Measurements from ENCODE around the gene CDC42BPG. TPM values are rescaled to one million over a fixed set of nuclear protein-coding genes. Genes with fewer than 3 reads are reported as not detected.
A peak's percentile ranks its signal among the peaks of the same experiment; 100 is the strongest.

Gene CDC42BPG
- total and polyA plus RNA-seq, 10 of the 15 experiments (the other 5 are each of a cell fraction or from before 2014, with no cell fraction given): 0.02 to 1.3 (median 0.09) TPM; not detected in 1

DNA sequence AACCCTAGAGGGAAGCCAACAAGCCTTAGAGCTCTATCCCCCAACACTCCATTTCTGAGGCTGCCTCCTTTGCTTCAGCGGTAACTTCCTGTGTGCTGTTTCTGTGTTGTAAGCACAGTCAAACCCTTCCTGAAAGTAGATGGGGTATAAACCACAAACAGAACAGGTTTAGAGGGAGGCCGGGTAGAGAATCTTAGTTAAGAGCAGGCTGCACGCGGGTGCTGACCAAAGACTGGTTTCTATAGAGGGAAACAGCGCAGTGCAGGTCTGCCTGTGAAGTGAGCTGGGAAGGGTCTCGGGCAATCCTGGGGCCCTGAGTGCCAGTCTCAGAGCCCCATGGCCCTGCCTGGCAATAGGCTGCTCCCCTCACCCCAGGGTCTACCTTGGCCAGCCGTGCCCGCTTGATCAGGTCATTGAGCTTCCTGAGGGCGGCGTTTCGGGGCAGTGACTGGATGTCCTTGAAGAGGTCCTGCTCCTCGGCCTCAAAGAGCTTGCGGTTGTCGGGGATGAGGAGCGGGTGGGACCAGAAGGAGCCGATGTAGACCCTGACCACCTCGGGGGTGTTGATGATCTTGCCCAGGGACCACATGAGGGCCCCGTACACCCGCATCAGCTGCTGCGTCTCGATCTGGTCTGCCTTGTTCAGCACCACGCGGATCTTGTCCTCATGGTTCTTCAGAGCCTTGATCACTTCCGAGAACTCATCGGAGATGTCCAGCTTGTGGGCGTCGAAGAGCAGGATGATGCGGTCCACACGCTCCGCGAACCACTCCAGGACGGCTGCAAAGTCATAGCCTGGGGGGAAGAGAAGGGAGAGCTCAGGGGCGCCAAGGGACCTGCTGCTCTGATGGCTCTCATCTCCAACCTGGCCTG, 15.3 kb upstream of the CDC42BPG start (continued):
- TF ChIP-seq MXI1 (IDR thresholded peaks at IDR 0.05; ENCODE audit: low read depth, low read length) (peak; percentile 79), JUND (IDR thresholded peaks at IDR 0.05; ENCODE audit: low read depth, low read length) (peak; percentile 73; the same call in 1 of the 2 replicates), TCF12 (IDR thresholded peaks at IDR 0.05; ENCODE audit: low read depth, low read length) (peak; percentile 68; the same call in 1 of the 2 replicates), CHD4 (IDR thresholded peaks at IDR 0.05) (no peak), CHD1 (IDR thresholded peaks at IDR 0.05; ENCODE audit: low read depth, low read length) (0 out of 2 replicates have a peak, but pooled peaks have one; percentile 53), ZZZ3 (IDR thresholded peaks at IDR 0.05; ENCODE audit: control insufficient read depth, insufficient read length, low read depth) (no peak), SIX5 (IDR thresholded peaks at IDR 0.05; ENCODE audit: low read depth, low read length, severe bottlenecking) (peak; percentile 9), TAF1 (IDR thresholded peaks at IDR 0.05; ENCODE audit: borderline replicate concordance, low read depth, low read length) (peak; percentile 59), POLR2AphosphoS2 (IDR thresholded peaks at IDR 0.05; ENCODE audit: low read depth, low read length) (no peak)
- TF ChIP-seq, protein P1, sequence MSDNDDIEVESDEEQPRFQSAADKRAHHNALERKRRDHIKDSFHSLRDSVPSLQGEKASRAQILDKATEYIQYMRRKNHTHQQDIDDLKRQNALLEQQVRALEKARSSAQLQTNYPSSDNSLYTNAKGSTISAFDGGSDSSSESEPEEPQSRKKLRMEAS (IDR thresholded peaks at IDR 0.05; ENCODE audit: low read depth, low read length): peak; percentile 61; the same call in 1 of the 2 replicates
- TF ChIP-seq, protein P2, sequence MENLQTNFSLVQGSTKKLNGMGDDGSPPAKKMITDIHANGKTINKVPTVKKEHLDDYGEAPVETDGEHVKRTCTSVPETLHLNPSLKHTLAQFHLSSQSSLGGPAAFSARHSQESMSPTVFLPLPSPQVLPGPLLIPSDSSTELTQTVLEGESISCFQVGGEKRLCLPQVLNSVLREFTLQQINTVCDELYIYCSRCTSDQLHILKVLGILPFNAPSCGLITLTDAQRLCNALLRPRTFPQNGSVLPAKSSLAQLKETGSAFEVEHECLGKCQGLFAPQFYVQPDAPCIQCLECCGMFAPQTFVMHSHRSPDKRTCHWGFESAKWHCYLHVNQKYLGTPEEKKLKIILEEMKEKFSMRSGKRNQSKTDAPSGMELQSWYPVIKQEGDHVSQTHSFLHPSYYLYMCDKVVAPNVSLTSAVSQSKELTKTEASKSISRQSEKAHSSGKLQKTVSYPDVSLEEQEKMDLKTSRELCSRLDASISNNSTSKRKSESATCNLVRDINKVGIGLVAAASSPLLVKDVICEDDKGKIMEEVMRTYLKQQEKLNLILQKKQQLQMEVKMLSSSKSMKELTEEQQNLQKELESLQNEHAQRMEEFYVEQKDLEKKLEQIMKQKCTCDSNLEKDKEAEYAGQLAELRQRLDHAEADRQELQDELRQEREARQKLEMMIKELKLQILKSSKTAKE (IDR thresholded peaks at IDR 0.05; ENCODE audit: low read depth, poor library complexity, severe bottlenecking): peak; percentile 93
- TF ChIP-seq, protein P3, sequence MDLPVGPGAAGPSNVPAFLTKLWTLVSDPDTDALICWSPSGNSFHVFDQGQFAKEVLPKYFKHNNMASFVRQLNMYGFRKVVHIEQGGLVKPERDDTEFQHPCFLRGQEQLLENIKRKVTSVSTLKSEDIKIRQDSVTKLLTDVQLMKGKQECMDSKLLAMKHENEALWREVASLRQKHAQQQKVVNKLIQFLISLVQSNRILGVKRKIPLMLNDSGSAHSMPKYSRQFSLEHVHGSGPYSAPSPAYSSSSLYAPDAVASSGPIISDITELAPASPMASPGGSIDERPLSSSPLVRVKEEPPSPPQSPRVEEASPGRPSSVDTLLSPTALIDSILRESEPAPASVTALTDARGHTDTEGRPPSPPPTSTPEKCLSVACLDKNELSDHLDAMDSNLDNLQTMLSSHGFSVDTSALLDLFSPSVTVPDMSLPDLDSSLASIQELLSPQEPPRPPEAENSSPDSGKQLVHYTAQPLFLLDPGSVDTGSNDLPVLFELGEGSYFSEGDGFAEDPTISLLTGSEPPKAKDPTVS (IDR thresholded peaks at IDR 0.05; ENCODE audit: low read depth, low read length): no peak
- TF ChIP-seq, protein P4, sequence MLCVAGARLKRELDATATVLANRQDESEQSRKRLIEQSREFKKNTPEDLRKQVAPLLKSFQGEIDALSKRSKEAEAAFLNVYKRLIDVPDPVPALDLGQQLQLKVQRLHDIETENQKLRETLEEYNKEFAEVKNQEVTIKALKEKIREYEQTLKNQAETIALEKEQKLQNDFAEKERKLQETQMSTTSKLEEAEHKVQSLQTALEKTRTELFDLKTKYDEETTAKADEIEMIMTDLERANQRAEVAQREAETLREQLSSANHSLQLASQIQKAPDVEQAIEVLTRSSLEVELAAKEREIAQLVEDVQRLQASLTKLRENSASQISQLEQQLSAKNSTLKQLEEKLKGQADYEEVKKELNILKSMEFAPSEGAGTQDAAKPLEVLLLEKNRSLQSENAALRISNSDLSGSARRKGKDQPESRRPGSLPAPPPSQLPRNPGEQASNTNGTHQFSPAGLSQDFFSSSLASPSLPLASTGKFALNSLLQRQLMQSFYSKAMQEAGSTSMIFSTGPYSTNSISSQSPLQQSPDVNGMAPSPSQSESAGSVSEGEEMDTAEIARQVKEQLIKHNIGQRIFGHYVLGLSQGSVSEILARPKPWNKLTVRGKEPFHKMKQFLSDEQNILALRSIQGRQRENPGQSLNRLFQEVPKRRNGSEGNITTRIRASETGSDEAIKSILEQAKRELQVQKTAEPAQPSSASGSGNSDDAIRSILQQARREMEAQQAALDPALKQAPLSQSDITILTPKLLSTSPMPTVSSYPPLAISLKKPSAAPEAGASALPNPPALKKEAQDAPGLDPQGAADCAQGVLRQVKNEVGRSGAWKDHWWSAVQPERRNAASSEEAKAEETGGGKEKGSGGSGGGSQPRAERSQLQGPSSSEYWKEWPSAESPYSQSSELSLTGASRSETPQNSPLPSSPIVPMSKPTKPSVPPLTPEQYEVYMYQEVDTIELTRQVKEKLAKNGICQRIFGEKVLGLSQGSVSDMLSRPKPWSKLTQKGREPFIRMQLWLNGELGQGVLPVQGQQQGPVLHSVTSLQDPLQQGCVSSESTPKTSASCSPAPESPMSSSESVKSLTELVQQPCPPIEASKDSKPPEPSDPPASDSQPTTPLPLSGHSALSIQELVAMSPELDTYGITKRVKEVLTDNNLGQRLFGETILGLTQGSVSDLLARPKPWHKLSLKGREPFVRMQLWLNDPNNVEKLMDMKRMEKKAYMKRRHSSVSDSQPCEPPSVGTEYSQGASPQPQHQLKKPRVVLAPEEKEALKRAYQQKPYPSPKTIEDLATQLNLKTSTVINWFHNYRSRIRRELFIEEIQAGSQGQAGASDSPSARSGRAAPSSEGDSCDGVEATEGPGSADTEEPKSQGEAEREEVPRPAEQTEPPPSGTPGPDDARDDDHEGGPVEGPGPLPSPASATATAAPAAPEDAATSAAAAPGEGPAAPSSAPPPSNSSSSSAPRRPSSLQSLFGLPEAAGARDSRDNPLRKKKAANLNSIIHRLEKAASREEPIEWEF (IDR thresholded peaks at IDR 0.05; ENCODE audit: insufficient replicate concordance, low read depth, low read length): no peak
- TF ChIP-seq, protein P5, sequence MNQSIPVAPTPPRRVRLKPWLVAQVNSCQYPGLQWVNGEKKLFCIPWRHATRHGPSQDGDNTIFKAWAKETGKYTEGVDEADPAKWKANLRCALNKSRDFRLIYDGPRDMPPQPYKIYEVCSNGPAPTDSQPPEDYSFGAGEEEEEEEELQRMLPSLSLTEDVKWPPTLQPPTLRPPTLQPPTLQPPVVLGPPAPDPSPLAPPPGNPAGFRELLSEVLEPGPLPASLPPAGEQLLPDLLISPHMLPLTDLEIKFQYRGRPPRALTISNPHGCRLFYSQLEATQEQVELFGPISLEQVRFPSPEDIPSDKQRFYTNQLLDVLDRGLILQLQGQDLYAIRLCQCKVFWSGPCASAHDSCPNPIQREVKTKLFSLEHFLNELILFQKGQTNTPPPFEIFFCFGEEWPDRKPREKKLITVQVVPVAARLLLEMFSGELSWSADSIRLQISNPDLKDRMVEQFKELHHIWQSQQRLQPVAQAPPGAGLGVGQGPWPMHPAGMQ (IDR thresholded peaks at IDR 0.05; ENCODE audit: borderline replicate concordance): no peak
